GM15510 (cell line): Measurements from ENCODE around the gene TEX10.

ENCODE experiments used
- POLR2A ChIP-seq: IDR thresholded peaks from 3 replicates; pipeline ENCODE4 v1.6.1; 2011; ENCODE audit warnings: borderline replicate concordance; ENCODE audit not compliant: insufficient read length; ENCODE audit errors: extremely low read depth

Gene TEX10

DNA sequence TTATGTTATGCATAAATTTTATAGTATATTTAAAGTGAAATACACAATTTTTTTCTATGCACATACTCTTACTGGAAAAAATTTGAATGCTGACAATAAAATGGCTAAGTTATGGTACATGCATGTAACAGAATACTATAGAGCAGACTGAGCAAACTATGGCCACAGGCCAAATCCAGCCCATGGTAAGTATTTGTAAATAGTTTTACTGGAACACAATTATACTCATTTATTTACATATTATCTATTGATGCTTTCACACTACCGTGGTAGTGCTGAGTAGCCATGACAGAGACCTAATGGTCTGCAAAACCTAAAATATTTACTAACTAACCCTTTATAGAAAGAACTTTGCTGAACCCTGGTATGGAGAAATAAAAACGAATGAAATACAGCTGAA is 45.7 kb downstream of the TEX10 start:
- no peak for TF ChIP-seq POLR2A

DNA sequence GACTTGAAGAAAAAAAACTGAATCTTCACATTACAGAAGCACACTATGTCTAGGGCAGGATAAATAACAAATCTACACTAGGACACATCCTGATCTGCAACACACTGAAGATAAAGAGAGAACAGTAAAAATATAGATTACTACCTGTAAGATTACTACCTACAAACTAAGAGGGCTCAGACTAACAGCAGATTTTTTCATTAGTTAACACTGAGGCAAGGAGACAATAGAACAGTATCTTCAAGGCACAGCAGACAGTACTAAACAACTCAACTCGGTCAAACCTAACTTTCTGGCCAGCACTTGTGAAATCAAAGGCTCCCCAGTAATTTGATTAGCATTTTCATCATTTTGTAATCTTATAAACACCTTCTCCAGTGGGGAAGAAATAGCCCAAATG is 46.5 kb downstream of the TEX10 start:
- TF ChIP-seq POLR2A, result no peak

DNA sequence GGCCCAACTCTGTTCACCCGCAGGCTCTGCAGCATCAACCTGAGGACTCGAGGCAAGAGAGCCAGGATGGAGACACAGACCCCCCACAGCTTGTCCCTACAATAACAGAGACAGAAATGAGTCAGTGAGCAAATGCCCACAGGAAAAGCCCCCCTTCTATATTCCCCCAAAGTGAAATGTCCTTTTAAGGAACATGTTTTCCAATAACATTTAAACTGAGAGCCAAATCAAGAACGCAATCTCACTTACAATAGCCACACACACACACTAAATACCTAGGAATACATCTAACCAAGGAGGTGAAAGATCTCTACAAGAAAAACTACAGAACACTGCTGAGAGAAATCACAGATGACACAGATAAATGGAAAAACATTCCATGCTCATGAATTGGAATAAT is 49.0 kb downstream of the TEX10 start:
- TF ChIP-seq POLR2A, result no peak

DNA sequence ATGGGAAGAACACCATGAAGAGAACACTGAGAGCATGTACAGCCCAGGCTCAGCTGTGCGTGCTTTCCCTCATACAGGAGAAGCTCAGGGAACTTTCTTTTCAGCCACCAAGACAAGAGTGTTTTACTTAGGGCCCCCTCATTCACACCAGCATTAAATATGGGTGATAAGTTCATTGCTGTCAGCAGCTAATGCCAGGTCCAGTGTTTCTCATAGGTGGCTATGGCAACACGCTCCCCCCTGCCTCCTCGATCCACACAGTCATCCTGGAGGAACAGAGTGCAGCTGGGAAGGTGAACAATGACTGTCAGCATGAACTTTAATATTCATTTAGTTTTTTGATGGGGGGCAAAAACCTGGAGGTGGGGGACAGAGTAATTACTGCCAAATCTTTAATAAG is 54.4 kb downstream of the TEX10 start:
- TF ChIP-seq POLR2A, result no peak

DNA sequence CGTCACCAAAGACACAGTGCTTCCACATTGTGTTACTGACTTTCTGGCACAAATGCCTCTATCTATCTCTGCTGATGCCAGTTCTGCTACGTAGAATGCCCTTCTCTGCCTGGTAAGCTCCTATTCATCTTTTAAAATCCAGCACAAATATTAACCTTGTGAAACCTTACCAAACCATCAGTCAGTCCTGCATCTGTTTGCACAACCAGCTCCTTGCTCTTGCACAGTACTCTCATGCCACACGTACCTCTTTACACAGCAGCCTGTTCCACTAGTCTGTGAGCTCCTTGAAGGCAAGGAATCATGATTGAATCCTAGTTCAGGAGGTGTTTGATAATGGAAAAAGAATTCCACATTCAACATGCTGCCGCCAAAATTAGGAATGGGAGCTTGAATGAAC is 56.3 kb downstream of the TEX10 start:
- no peak for TF ChIP-seq POLR2A

DNA sequence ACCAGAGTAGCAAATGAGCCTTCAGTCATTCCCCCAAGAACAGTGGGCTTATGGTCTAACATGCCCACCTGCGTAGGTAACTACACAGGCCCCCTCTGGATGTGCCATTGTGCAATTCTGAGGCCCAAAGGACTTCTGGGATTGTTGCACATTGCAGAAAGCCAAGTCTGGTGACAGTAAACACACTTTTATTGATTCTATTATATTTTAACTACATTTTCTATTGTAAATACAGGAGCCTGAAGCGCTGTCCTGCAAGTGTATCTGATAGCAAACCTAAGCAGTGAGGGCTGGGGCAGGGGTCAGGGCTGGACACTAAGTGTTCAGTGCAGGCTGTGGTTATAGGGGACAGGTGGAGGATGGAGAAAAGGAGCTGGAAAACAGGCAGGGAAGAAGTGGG is 57.5 kb downstream of the TEX10 start:
- no peak for TF ChIP-seq POLR2A

DNA sequence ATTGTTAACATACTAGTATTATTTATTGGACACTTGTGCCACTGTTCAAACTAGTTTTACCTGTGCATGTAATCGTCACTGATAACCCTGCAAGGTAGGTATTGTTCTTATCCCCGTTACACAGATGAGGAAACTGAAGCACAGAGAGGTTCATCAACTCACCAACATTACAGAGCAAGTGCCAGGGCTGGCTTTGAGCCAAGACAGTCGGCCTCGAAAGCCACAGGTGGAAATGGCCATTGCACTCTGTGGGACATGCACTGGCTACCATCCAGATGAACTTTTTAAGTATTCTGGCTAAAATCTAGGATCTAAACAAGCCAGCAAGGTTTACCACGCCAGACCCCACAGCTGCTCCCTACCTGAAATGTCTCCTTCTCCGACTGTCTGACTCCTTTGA is 57.9 kb downstream of the TEX10 start:
- TF ChIP-seq POLR2A, result no peak

DNA sequence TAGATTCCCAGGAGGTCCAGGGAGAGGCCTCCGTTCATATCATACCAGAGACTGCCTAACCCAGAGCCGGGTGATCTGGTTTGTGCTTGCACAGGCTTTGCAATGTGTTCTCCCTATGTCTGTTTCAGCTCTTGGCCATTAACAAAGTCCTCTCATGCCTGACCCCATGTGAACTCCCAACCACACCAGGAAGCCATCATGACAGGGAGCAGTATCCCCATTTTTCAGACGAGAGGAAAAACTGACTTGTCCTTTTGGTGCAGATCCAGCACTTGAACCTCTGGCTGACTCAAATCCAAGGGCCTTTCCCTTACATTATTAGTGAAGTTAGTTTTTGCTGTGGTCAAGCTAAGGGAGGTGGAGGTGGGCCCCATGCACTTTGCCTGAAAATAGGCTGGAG is 58.4 kb downstream of the TEX10 start:
- TF ChIP-seq POLR2A, result no peak

DNA sequence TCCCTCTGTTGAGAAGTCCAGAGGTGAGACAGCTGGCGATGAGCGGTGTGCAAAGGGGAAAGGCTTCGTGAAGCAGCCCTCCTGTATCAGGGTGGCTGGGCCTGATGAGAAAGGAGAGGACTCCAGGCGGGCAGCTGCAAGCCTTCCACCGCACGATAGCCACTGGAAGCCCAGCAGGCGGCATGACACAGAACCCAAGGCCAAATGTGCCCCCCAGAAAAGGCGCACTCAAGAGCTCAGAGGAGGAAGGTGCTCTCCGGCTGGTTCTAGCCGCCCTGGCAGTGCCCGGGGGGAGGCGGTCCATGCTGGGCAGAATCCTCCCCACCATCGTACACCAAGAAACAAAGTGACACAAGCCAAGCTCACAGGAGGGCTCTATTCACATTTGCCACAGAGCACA is 60.3 kb downstream of the TEX10 start:
- no peak for TF ChIP-seq POLR2A

DNA sequence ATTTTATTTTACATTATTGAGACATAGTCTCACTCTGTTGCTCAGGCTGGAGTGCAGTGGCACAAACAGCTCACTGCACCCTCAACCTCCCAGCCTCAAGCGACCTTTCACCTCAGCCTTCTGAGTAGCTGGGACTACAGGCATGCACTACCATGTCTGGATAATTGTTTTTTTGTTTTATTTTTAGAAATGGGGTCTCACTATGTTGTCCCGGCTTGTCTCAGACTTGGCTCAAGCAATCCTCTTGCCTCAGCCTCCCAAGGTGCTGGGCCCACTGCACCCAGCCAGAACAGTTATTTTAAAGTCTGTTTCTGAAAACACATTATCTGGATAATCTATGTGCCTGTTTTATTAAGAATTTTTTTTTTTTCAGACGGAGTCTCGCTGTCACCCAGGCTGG is 62.0 kb downstream of the TEX10 start:
- TF ChIP-seq POLR2A, result no peak

DNA sequence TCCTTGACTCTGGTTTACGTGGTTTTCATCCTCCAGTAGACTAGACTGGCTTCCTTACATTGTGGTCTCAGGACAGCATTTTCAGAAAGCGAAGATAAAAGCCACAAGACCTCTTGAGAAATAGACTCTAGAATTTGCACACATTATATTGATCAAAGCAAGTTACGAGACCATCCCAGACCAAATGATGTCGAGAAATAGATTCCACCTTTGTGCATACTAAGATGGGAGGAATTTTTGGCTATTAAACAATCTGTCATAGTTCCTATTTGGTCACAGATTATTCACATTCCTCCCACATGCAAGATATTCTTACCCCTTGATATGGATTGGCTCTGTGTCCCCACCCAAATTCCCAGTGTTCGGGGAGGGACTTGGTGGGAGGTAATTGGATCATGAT is 65.6 kb downstream of the TEX10 start:
- TF ChIP-seq POLR2A, result no peak

DNA sequence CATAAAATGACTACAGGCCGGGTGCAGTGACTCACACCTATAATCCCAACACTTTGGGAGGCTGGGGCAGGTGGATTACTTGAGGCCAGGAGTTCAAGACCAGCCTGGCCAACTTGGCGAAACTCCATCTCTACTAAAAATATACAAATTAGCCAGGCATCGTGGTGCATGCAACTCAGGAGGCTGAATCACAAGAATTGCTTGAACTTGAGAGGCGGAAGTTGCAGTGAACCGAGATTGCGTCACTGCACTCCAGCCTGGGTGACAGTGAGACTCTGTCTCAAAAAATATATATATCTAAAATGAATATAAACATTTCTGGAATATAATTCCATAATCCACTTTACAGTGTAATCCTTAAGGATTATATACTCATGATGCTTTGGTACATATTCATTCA is 66.5 kb downstream of the TEX10 start:
- no peak for TF ChIP-seq POLR2A

DNA sequence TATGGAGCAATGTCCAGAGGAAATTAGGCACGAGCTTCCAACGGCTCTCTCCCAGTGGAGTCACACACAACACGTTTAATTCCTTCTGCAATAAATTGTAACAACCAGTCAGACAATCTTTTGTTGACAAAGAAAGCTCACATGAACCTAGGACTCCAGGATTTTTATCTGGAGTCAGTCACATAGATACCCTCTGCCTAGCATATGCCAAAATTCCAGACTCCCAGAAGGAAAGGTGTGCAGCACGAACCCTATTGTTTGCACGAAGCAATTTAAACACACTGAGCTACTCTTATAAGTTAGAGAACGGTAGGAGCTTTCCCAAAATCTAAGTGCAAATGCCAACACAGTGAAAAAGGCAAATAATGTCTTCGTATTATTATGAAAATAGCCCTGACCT is 67.1 kb downstream of the TEX10 start:
- TF ChIP-seq POLR2A, result no peak

DNA sequence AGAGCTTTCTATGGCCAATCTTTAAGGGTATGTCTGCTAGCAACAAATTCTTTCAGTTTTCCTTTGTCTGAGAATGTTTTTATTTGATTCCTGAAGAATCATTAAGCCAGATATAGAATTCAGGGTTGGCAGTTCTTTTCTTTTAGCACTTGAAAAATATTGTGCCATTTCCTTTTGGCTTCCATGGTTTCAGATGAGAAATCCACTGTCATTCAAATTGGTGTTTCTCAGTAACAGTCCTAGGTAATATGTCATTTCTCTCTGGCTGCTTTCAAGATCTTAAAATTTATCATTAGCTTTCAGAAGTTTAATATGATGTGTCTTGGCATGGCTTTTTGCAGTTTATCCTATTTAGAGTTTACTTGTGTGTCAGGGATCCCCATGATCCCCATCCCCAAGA is 67.7 kb downstream of the TEX10 start:
- no peak for TF ChIP-seq POLR2A

DNA sequence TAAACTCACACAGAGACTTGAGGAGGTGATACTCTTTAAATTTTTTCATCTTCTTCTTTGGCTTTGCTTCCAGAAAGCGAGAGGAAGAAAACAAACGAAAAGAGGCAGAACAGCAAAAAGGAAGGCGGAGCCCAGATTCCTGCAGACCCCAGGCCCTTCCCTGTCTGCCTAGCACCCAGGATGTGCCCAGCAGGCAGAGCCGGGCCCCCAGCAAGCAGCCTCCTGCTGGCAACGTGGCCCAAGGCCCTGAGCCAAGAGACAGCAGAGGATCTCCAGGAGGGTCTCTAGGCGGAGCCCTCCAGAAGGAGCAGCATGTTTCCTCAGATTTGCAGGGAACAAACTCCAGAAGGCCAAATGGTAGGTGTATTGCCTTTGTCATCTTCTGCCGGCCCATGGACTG is 68.5 kb downstream of the TEX10 start:
- TF ChIP-seq POLR2A, result no peak

DNA sequence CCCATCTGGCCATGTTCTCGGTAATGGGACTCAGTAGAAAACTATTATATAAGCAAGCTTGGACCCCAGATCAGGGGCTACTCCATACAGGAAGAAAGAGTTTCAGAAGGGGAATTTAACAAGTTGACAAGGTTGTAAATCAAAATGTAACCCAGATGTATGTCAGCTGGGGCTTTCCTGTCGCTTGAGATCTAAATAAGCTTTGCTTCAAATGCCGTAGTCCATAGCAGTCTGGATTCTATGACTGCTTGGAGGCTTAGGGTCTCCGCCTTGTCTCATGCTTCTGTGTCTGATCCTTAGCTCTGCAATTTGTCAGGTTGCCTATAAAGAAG is 70.4 kb downstream of the TEX10 start:
- no peak for TF ChIP-seq POLR2A

DNA sequence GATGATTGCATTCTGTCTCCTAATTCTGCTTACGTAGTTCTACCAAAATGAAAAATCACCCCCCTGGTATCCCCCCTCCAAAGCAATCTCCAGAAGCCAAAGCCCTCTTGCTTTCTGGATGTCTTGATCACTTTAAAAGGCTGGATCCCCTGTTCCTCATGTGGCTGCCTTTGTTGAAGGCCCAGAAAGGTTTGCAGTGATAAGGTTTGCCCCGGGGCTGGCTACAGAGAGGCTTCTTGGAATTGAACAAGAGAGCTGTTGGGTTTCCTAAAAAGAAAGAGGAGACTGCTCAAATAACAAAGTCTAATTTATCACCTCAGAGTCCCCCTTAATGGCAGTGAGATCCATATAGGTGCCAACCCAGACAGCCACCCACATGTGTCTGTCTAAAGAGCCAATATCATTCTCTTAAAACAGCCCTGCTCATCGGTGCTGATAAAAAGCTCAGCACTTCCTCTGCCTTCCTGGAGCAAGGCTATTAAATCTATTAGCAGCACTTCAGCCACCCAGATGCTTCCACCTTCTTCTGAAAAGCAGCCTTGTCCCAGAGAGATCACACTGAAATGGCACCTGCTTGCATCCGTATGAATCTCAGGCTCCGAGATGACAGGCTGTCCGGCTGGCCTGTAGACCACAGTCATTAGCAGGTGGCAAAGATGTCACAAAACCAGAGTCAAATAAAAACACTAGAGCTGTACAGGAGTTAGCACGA is 70.9 kb downstream of the TEX10 start:
- TF ChIP-seq POLR2A, result no peak

DNA sequence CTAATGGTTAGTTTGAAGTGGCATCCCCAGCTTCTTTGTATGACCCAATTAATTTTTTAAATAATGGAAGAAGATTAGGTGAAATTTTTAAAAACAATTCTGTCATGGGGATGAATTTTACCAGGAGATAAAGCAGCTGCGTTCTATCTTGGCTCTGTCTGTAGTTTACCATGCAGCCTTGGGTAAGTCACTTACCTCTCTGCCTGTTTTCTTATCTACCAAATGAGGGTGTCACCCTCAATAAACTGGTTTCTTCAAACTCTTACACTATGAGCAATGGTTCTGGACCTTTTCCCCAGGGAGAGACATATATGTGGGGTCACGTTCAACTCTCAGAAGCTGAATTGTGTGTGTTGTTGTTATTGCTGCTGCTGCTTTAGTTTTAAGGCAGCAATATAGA is 71.7 kb downstream of the TEX10 start:
- no peak for TF ChIP-seq POLR2A

DNA sequence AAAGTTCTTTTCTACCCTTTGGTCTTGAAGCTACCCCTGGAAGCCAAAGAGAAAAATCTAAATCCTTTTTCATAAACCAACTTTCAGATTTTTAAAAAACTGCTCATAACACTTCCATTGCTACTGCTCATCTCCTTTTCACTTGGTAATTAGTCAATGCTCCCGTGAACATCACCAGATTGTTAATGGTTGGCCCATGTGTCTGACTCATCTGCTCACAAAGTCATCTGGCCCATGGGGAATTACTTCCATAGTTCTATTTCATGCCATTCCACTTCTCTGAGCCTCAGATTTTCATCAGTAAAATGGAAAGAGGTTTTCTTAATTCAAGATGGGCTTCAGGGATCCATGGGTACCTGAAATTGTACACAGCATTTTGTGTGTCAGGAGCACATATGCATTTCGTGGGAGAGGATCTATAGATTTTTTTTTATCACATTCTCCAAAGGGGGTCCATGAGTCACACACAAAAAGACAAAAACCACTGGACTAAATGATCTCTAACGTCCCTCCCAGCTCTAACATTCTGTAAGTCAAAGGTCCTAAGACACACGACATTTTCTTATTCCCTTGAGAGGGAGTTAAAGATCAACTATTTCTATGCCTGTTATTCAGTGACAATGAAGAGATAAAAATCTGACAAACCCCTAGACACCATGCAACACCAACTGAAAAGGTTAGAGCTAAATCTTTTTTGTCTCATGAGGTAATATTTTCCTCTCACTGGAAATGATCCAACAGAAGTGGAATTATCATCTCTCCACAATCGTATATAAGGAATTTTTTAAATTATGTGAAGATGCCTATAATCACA is 75.4 kb downstream of the TEX10 start:
- no peak for TF ChIP-seq POLR2A
